Stomach (tissue), 9 donors: ENCODE results near the gene FPR1. TPM values are rescaled to one million over a fixed set of nuclear protein-coding genes. Genes with fewer than 3 reads are reported as not detected.

Source experiments
- DNase-seq, 2 donors: peaks; one replicate each; pipeline versions ENCODE4 v3.0.0 to v3.0.0-alpha.2; 2013 to 2019
- H3K27ac ChIP-seq, 5 donors: fragments of 200-600 bp in 4 of 5; sonication (generic) in 4 of 5; one replicate each; pipeline ENCODE4 v1.5.1; 2013 to 2019; ENCODE audit warnings: mild to moderate bottlenecking in 1 of 5, moderate library complexity in 1 of 5
- H3K27me3 ChIP-seq, 3 donors: fragments of 200-600 bp; sonication (generic); one replicate each; pipeline ENCODE4 v1.5.1; 2017 to 2019; ENCODE audit warnings: mixed run types in 1 of 3
- H3K36me3 ChIP-seq, 4 donors: fragments of 200-600 bp; sonication (generic); 1 replicate in 3 of 4; 2 replicates in 1 of 4; pipeline ENCODE4 v1.5.1; 2016 to 2019
- H3K4me1 ChIP-seq, 4 donors: fragments of 200-600 bp; sonication (generic); one replicate each; pipeline ENCODE4 v1.5.1; 2016 to 2019
- H3K4me3 ChIP-seq, 4 donors: fragments of 200-600 bp; sonication (generic) in 3 of 4; one replicate each; pipeline ENCODE4 v1.5.1; 2016 to 2019; ENCODE audit warnings: mild to moderate bottlenecking in 1 of 4
- H3K9me3 ChIP-seq, 4 donors: fragments of 200-600 bp; sonication (generic); one replicate each; pipeline ENCODE4 v1.5.1; 2016 to 2019
- CTCF ChIP-seq, 7 experiments: fragments of 450-650 bp in 4 of 7; fragments of 200-600 bp in 3 of 7; sonication (generic) in 3 of 7; IDR thresholded peaks; one replicate each; pipeline ENCODE4 v1.5.1; 2016 to 2019; ENCODE audit warnings: antibody characterized with exemption in 7 of 7, control low read depth in 2 of 7, mild to moderate bottlenecking in 1 of 7
- EP300 ChIP-seq: sonication (generic); formaldehyde crosslinking; IDR thresholded peaks from one replicate; pipeline ENCODE4 v1.6.1; 2017; ENCODE audit warnings: antibody characterized with exemption
- POLR2A ChIP-seq, 4 donors: fragments of 450-650 bp; IDR thresholded peaks; one replicate each; pipeline ENCODE4 v1.6.1; 2016; ENCODE audit warnings: antibody characterized with exemption in 4 of 4, control low read depth in 2 of 4, mild to moderate bottlenecking in 1 of 4, moderate library complexity in 1 of 4
- POLR2AphosphoS5 ChIP-seq, 3 donors: sonication (generic); formaldehyde crosslinking; IDR thresholded peaks; one replicate each; pipeline ENCODE4 v1.6.1; 2016; ENCODE audit warnings: antibody characterized with exemption in 3 of 3
- WGBS, 5 donors: extraction: QIAGEN DNeasy Blood & Tissue Kit in 3 of 5; methylation state at CpG; one replicate each; pipeline versions ENCODE4 v1.1.5 to v1.1.7; 2013 to 2018; 5-methylcytosine and 5-hydroxymethylcytosine counted together
- intact Hi-C: fragments of 100-400 bp; cut with DNase I; formaldehyde crosslinking; loops from one replicate; pipeline ENCODE4 v1.15.1; 2023; ENCODE audit warnings: low total_unique reads
- polyA plus RNA-seq, 3 donors: library from polyadenylated mRNA; stranded (reverse); fragments of 200-250 nt; gene quantifications; one replicate each; pipeline ENCODE4 v1.2.3, GENCODE V29; 2013
- total RNA-seq, 5 donors: library from RNA; depleted of rRNA; stranded (reverse); fragments of >200 nt; gene quantifications; one replicate each; pipeline versions ENCODE4 v1.1.0 to v1.2.3, GENCODE V29; 2014 to 2016
- donor health status: healthy with polysubstance abuse.
- donor health status: Bipolar disorder and iron deficiency.
- donor health status: healthy.

Gene FPR1
- total and polyA plus RNA-seq, 8 donors: 1.7 to 10.5 (median 7.5) TPM; not detected in 1

GRCh38 chr19:51726049-51726448, 25.6 kb downstream of the FPR1 start:
- 22 to 40% (median 28%) methylated on average over 13 to 14 of the region's 14 CpGs for WGBS, 5 donors
- intact Hi-C loops: no loop called here
- H3K36me3 ChIP-seq: no peaks in the 10 kb centered on the region
- DNase-seq: peak in 1 of 2 donors; percentile 78
- no peak overlapping the region for H3K27ac ChIP-seq
- no peak overlapping the region for H3K4me3 ChIP-seq
- H3K27me3 ChIP-seq: peaks cover 0 to 96% (median 25%) of the 10 kb centered on the region in 3 donors
- no peaks in the 10 kb centered on the region for H3K4me1 ChIP-seq
- TF ChIP-seq CTCF (IDR thresholded peaks at IDR 0.05) (no peak), POLR2AphosphoS5 (IDR thresholded peaks at IDR 0.05) (no peak), POLR2A (IDR thresholded peaks at IDR 0.05) (no peak), EP300 (no peak)
- peaks cover 0 to 18% (median 14%) of the 10 kb centered on the region in 4 donors for H3K9me3 ChIP-seq

GRCh38 chr19:51724543-51724942, 27.1 kb downstream of the FPR1 start:
- H3K4me1 ChIP-seq: peaks cover 0 to 4% (median 3%) of the 10 kb centered on the region in 4 donors
- peak in 1 of 2 donors; percentile 45 for DNase-seq
- H3K4me3 ChIP-seq: no peak overlapping the region
- no peak for TF ChIP-seq POLR2A (IDR thresholded peaks at IDR 0.05)
- peaks cover 0 to 3% (median under 1%) of the 10 kb centered on the region in 4 donors for H3K9me3 ChIP-seq
- WGBS, 5 donors: 39 to 44% (median 43%) methylated on average over 13 to 15 of the region's 15 CpGs
- no peaks in the 10 kb centered on the region for H3K36me3 ChIP-seq
- H3K27ac ChIP-seq: no peak overlapping the region
- H3K27me3 ChIP-seq: peaks cover 6 to 98% (median 40%) of the 10 kb centered on the region in 3 donors
- intact Hi-C loops: no loop called here

GRCh38 chr19:51722492-51722891, 29.2 kb downstream of the FPR1 start:
- Histone ChIP-seq H3K36me3 (no peaks in the 10 kb centered on the region), H3K9me3 (no peaks in the 10 kb centered on the region), H3K27me3 (peaks cover 13 to 98% (median 49%) of the 10 kb centered on the region in 3 donors), H3K4me1 (peaks cover 0 to 11% (median 8%) of the 10 kb centered on the region in 4 donors), H3K27ac (no peak overlapping the region), H3K4me3 (no peak overlapping the region)
- intact Hi-C loops: no loop called here
- 57 to 69% (median 65%) methylated on average over 2 of the region's 2 CpGs for WGBS, 5 donors
- no peak for DNase-seq
- no peak for TF ChIP-seq POLR2AphosphoS5 (IDR thresholded peaks at IDR 0.05)
- no peak for TF ChIP-seq EP300
- no peak for TF ChIP-seq POLR2A (IDR thresholded peaks at IDR 0.05)
- TF ChIP-seq CTCF (IDR thresholded peaks at IDR 0.05): no peak

GRCh38 chr19:51721905-51722304, 29.8 kb downstream of the FPR1 start:
- no peak for DNase-seq
- 63 to 81% (median 77%) methylated on average over 7 of the region's 7 CpGs for WGBS, 5 donors
- H3K27ac ChIP-seq: no peak overlapping the region
- no peaks in the 10 kb centered on the region for H3K36me3 ChIP-seq
- H3K4me3 ChIP-seq: no peak overlapping the region
- peaks cover 0 to 11% (median 8%) of the 10 kb centered on the region in 4 donors for H3K4me1 ChIP-seq
- H3K27me3 ChIP-seq: peaks cover 13 to 97% (median 43%) of the 10 kb centered on the region in 3 donors
- H3K9me3 ChIP-seq: no peaks in the 10 kb centered on the region
- intact Hi-C loops: no loop called here
- no peak for TF ChIP-seq POLR2A (IDR thresholded peaks at IDR 0.05)
- TF ChIP-seq EP300: no peak

- peaks cover 13 to 87% (median 33%) of the 10 kb centered on the region in 3 donors for H3K27me3 ChIP-seq
- TF ChIP-seq POLR2A (IDR thresholded peaks at IDR 0.05): no peak
- no peak for DNase-seq
Measured at GRCh38 chr19:51719251-51719988, 32.3 kb downstream of the FPR1 start.

GRCh38 chr19:51716925-51717324, 34.8 kb downstream of the FPR1 start:
- intact Hi-C loops: no loop called here
- peaks cover 13 to 63% (median 28%) of the 10 kb centered on the region in 3 donors for H3K27me3 ChIP-seq
- no peak overlapping the region for H3K4me3 ChIP-seq
- WGBS, 5 donors: 79 to 89% (median 87%) methylated on average over 11 of the region's 11 CpGs
- H3K27ac ChIP-seq: no peak overlapping the region
- DNase-seq: no peak
- TF ChIP-seq CTCF (IDR thresholded peaks at IDR 0.05) (no peak), POLR2A (IDR thresholded peaks at IDR 0.05) (no peak), POLR2AphosphoS5 (IDR thresholded peaks at IDR 0.05) (no peak), EP300 (no peak)
- H3K36me3 ChIP-seq: no peaks in the 10 kb centered on the region
- no peaks in the 10 kb centered on the region for H3K9me3 ChIP-seq
- H3K4me1 ChIP-seq: peaks cover 0 to 11% (median 8%) of the 10 kb centered on the region in 4 donors

More at GRCh38 chr19:51719251-51719988, 32.3 kb downstream of the FPR1 start:
- Histone ChIP-seq H3K9me3 (no peaks in the 10 kb centered on the region), H3K36me3 (no peaks in the 10 kb centered on the region), H3K4me1 (peaks cover 0 to 11% (median 8%) of the 10 kb centered on the region in 4 donors), H3K4me3 (peak overlapping the region; percentile 3 to 39 (median 16)), H3K27ac (no peak overlapping the region)
- intact Hi-C loops: no loop called here
- WGBS, 5 donors: 6 to 9% (median 7%) methylated on average over 27 to 83 of the region's 83 CpGs
